Measurements from ENCODE around the gene LATS2. TPM values are rescaled to one million over a fixed set of nuclear protein-coding genes. Genes with fewer than 3 reads are reported as not detected.

Gene LATS2
- total and polyA plus RNA-seq, 2 of the 8 experiments (the other 6 are each of a cell fraction or from before 2014, with no cell fraction given), result 8.3 to 26.2 TPM

DNA sequence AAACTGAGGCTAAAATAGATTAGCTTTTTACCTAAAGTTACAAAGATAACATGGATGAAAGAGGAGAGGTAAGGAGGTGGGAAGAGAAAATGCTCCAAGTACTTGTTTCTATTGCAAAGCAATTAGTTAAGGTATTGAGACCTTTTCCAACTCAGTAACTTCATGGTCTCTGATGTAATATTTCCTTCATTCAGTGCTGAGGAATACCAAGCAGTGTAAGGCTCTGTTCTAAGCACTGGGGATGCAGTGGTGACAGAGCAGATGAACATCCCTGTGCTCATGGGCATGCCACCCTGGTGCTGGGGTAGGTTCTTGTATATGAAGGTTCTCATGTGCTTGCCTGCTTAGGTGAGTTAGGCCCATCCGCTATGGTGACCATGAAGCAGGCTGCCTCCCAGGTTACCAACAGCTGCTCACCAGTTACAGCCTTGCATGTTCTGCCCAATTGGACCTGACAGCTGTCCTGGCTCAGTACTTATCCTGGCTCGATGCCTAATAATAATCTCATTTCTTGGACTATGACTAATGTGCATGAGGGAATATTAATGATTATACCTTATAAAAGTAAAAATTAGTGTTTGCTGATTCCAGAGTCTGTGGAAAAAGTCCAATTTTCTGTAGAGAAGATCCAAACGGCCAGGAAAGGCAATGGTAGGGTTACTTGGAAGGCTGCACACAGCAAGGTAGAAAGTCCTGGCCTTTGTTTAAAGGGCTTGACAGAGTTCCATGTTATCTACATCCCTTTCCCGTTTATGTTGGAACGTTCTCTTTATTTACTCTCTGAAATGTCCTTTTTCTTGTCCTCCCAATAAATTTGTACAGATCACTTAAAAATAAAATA lies 48.3 kb downstream of the LATS2 start:
- H3K36me3 ChIP-seq (ENCODE audit: control insufficient read depth in 2 of 4, insufficient read depth in 4 of 4, low read length in 3 of 4), result peaks cover 0 to 3% (median 0%) of the 10 kb centered on the region in 4 experiments; a peak in 1 of 8 replicates
- no peaks in the 10 kb centered on the region; the same call in 1 of the 2 replicates for H3K23me2 ChIP-seq (ENCODE audit: low read depth, low read length)
- FAIRE-seq (no peak), DNase-seq (ENCODE audit: low read depth in 1 of 2, low spot score in 2 of 2) (no peak)
- H3K4me3 ChIP-seq (ENCODE audit: extremely low read depth in 1 of 4, insufficient read depth in 2 of 4, low read depth in 3 of 4, low read length in 4 of 4), result no peak overlapping the region
- no peak overlapping the region; the same call in 1 of the 2 replicates for H4K8ac ChIP-seq (ENCODE audit: extremely low read depth, insufficient read depth, low read length)
- H3K9me3 ChIP-seq (ENCODE audit: insufficient read depth in 2 of 2, low read depth in 1 of 2, low read length in 1 of 2), result no peaks in the 10 kb centered on the region
- no peak overlapping the region for H3K14ac ChIP-seq (ENCODE audit: insufficient read length)
- POLR2A ChIA-PET (ENCODE audit: partially characterized antibody), result interaction anchor here (0.5 to 0.9 kb wide), 3 partner anchors 30 to 162 kb away, joined by 3 to 4 read pairs (median 3); no protein-coding TSS in a partner anchor
- no peak overlapping the region for H3K18ac ChIP-seq (ENCODE audit: extremely low read depth, low read length)
- no peak overlapping the region for H2AK5ac ChIP-seq (ENCODE audit: low read depth, low read length)
- CTCF ChIA-PET (ENCODE audit: partially characterized antibody), result interaction anchor here (0.6 to 1.1 kb wide), 2 partner anchors 10 to 495 kb away, joined by 3 to 5 read pairs; no protein-coding TSS in a partner anchor
- WGBS, 2 experiments (ENCODE audit: extremely low coverage in 1 of 2, insufficient coverage in 1 of 2, insufficient read length in 1 of 2, insufficient replicate concordance in 2 of 2, low coverage in 1 of 2, low lambda C conversion rate in 2 of 2, missing lambda C conversion rate in 1 of 2), result 84% methylated on average over 5 of the region's 5 CpGs; no CpG with 5 or more reads in 1 of the 2 experiments
- peaks cover 10% of the 10 kb centered on the region for H3K79me1 ChIP-seq (ENCODE audit: low read depth, low read length)
- H3K9ac ChIP-seq (replicated peaks in 1 of 4; ENCODE audit: extremely low read depth in 1 of 4, low read depth in 3 of 4, low read length in 3 of 4), result no peak overlapping the region
- no peak overlapping the region for H4K5ac ChIP-seq (ENCODE audit: insufficient read length, low read depth, low read length)
- no peak overlapping the region for H2AFZ ChIP-seq (ENCODE audit: low read length)
- H4K91ac ChIP-seq (replicated peaks; ENCODE audit: insufficient read length, low read length), result no peak overlapping the region
- H3K27me3 ChIP-seq (replicated peaks in 1 of 4; ENCODE audit: control insufficient read depth in 3 of 4, extremely low read depth in 1 of 4, insufficient read depth in 3 of 4, low read length in 3 of 4), result no peaks in the 10 kb centered on the region
- peaks cover 4 to 19% of the 10 kb centered on the region in 2 experiments for H4K20me1 ChIP-seq (replicated peaks in 1 of 2; ENCODE audit: control insufficient read depth in 1 of 2, insufficient read depth in 2 of 2, low read length in 2 of 2)
- no peak overlapping the region for H3K4ac ChIP-seq (replicated peaks; ENCODE audit: insufficient read length, low read depth, low read length)
- H3K4me1 ChIP-seq (replicated peaks in 1 of 4; ENCODE audit: control insufficient read depth in 3 of 4, insufficient read depth in 4 of 4, low read length in 3 of 4), result peaks cover 0 to 3% (median 0%) of the 10 kb centered on the region in 4 experiments; a peak in 2 of 7 replicates
- no peak overlapping the region for H2BK15ac ChIP-seq (ENCODE audit: low read length)
- no peak overlapping the region for H3K27ac ChIP-seq (ENCODE audit: low read depth, low read length)
- 0 out of 2 replicates have a peak overlapping the region, but pooled peaks have one; percentile 4 for H2BK5ac ChIP-seq (ENCODE audit: low read depth, low read length)
- H2BK12ac ChIP-seq (ENCODE audit: low read depth, low read length), result no peak overlapping the region
- no peak overlapping the region for H3K23ac ChIP-seq (ENCODE audit: insufficient read length)
- H3K56ac ChIP-seq (replicated peaks; ENCODE audit: insufficient read length, low read depth, low read length), result no peak overlapping the region
- no peak overlapping the region for H2BK120ac ChIP-seq (replicated peaks; ENCODE audit: low read depth, low read length)
- peaks cover 0 to 90% of the 10 kb centered on the region in 2 experiments; a peak in 3 of 4 replicates for H3K79me2 ChIP-seq (ENCODE audit: control insufficient read depth in 1 of 2, insufficient read depth in 2 of 2, low read length in 2 of 2)
- no peak overlapping the region for H2BK20ac ChIP-seq (ENCODE audit: low read length)
- no peak for TF ChIP-seq SUZ12 (IDR thresholded peaks at IDR 0.05; ENCODE audit: low read length)
- TF ChIP-seq SIN3A (conservative IDR thresholded peaks at IDR 0.05 in 1 of 2, IDR thresholded peaks at IDR 0.05 in 1 of 2; ENCODE audit: low read depth in 1 of 2, low read length in 2 of 2), result no peak
- TF ChIP-seq BRCA1 (IDR thresholded peaks at IDR 0.05; ENCODE audit: low read depth, low read length), result no peak
- no peak for TF ChIP-seq KDM1A (IDR thresholded peaks at IDR 0.05; ENCODE audit: borderline replicate concordance, low read length)
- TF ChIP-seq RXRA (IDR thresholded peaks at IDR 0.05; ENCODE audit: insufficient read depth, low read depth, low read length), result no peak
- no peak overlapping the region for H3K4me2 ChIP-seq (ENCODE audit: insufficient read depth in 1 of 2, low read depth in 2 of 2, low read length in 2 of 2)
